ENCODE results near the gene ADM.

The ADM gene

GRCh38 chr11:10282117-10282516, 22.8 kb upstream of the ADM start:
- ATAC-seq (replicated peaks) (no peak), DNase-seq (no peak)
- Mint-ChIP-seq H3K9me3 (no peaks in the 10 kb centered on the region), H3K4me1 (ENCODE audit: low read depth in 2 of 2) (peaks cover 4 to 6% of the 10 kb centered on the region in 2 donors), H3K27ac (no peak overlapping the region), H3K36me3 (ENCODE audit: insufficient read depth) (no peaks in the 10 kb centered on the region), H3K27me3 (peaks cover 0 to 4% of the 10 kb centered on the region in 2 donors), H3K4me3 (no peak overlapping the region)

DNA sequence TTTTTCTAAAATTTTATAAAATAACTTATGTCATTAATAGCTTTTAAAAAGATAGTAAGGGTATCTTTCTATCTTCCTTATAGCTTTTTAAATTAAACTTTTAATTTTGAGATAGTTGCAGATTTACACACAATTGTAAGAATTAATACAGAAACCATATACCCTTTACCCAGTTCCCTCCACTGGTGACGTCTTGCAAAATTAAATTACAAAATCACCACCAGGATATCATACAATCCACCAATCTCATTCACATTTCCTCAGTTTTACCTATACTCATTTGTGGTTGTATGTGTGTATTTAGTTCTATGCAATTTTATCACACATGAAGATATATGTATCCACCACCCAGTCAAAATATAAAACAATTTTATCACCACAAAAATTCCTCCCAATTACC, 20.9 kb upstream of the ADM start:
- ATAC-seq (replicated peaks) (no peak), DNase-seq (no peak)
- Mint-ChIP-seq H3K27ac (no peak overlapping the region), H3K4me1 (ENCODE audit: low read depth in 2 of 2) (peaks cover 4 to 10% of the 10 kb centered on the region in 2 donors), H3K4me3 (no peak overlapping the region), H3K9me3 (no peaks in the 10 kb centered on the region), H3K27me3 (peaks cover 0 to 4% of the 10 kb centered on the region in 2 donors), H3K36me3 (ENCODE audit: insufficient read depth) (no peaks in the 10 kb centered on the region)

DNA sequence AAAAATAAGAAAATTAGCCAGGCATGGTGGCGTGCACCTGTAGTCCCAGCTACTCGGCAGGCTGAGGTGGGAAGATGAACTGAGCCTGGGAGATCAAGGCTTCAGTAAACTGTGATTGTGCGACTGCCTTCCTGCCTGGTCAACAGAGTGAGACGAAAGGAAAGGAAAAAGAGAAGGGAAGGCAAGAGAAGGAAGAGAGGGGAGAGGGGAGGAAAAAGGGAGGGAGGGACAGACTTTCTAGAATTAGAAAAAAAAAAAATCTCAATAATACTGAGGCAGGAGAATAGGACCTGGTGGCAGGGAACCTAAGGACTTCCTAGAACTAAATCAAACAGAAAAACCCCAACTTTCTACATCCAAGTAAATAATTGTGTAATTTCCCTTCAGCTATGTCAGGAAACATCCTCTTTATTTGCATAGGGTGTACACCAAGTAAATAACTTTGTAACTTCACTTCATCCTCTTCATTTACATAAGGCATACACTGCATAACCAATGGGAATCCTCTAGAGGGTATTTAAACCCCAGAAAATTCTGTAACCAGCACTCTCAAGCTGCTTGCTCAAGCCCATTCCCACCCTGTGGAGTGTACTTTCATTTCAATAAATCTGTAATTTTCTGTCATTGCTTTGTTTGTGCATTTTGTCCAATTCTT, 19.6 kb upstream of the ADM start:
- H3K27ac Mint-ChIP-seq: no peak overlapping the region
- H3K27me3 Mint-ChIP-seq: peaks cover 0 to 4% of the 10 kb centered on the region in 2 donors
- peaks cover 4 to 7% of the 10 kb centered on the region in 2 donors for H3K4me1 Mint-ChIP-seq (ENCODE audit: low read depth in 2 of 2)
- no peaks in the 10 kb centered on the region for H3K36me3 Mint-ChIP-seq (ENCODE audit: insufficient read depth)
- no peak overlapping the region for H3K4me3 Mint-ChIP-seq
- no peaks in the 10 kb centered on the region for H3K9me3 Mint-ChIP-seq
- no peak for DNase-seq
- ATAC-seq (replicated peaks): no peak

DNA sequence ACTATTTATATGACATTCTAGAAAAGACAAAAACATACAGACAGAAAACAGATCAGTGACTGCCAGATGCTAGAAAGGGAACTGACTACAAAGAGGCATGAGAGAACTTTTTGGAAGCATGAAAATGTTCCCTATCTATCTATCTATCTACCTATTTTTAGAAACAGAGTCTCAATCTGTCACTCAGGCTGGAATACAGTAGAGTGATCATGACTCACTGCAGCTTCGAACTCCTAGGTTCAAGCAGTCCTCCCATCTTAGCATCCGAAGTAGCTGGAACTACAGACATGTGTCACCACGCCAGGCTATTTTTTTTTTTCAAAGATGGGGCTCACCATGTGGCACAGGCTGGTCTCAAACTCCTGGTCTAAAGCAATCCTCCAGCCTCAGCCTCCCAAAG, 17.7 kb upstream of the ADM start:
- DNase-seq (no peak), ATAC-seq (replicated peaks) (no peak)
- no peaks in the 10 kb centered on the region for H3K36me3 Mint-ChIP-seq (ENCODE audit: insufficient read depth)
- H3K27ac Mint-ChIP-seq: no peak overlapping the region
- peaks cover 0 to 4% of the 10 kb centered on the region in 2 donors for H3K27me3 Mint-ChIP-seq
- no peaks in the 10 kb centered on the region for H3K9me3 Mint-ChIP-seq
- no peak overlapping the region for H3K4me3 Mint-ChIP-seq
- peaks cover 11 to 12% of the 10 kb centered on the region in 2 donors for H3K4me1 Mint-ChIP-seq (ENCODE audit: low read depth in 2 of 2)

GRCh38 chr11:10287766-10288715, 16.8 kb upstream of the ADM start:
- no peaks in the 10 kb centered on the region for H3K9me3 Mint-ChIP-seq
- ATAC-seq (replicated peaks): no peak
- DNase-seq: no peak
- H3K27ac Mint-ChIP-seq: no peak overlapping the region
- peaks cover 0 to 4% of the 10 kb centered on the region in 2 donors for H3K27me3 Mint-ChIP-seq
- H3K36me3 Mint-ChIP-seq (ENCODE audit: insufficient read depth): no peaks in the 10 kb centered on the region
- peaks cover 15 to 19% of the 10 kb centered on the region in 2 donors for H3K4me1 Mint-ChIP-seq (ENCODE audit: low read depth in 2 of 2)
- H3K4me3 Mint-ChIP-seq: no peak overlapping the region

GRCh38 chr11:10288881-10289764, 15.8 kb upstream of the ADM start:
- peaks cover 0 to 4% of the 10 kb centered on the region in 2 donors for H3K27me3 Mint-ChIP-seq
- ATAC-seq (replicated peaks) (no peak), DNase-seq (no peak)
- H3K9me3 Mint-ChIP-seq: no peaks in the 10 kb centered on the region
- H3K4me1 Mint-ChIP-seq (ENCODE audit: low read depth in 2 of 2): peaks cover 15 to 19% of the 10 kb centered on the region in 2 donors
- no peaks in the 10 kb centered on the region for H3K36me3 Mint-ChIP-seq (ENCODE audit: insufficient read depth)
- no peak overlapping the region for H3K4me3 Mint-ChIP-seq
- H3K27ac Mint-ChIP-seq: no peak overlapping the region

DNA sequence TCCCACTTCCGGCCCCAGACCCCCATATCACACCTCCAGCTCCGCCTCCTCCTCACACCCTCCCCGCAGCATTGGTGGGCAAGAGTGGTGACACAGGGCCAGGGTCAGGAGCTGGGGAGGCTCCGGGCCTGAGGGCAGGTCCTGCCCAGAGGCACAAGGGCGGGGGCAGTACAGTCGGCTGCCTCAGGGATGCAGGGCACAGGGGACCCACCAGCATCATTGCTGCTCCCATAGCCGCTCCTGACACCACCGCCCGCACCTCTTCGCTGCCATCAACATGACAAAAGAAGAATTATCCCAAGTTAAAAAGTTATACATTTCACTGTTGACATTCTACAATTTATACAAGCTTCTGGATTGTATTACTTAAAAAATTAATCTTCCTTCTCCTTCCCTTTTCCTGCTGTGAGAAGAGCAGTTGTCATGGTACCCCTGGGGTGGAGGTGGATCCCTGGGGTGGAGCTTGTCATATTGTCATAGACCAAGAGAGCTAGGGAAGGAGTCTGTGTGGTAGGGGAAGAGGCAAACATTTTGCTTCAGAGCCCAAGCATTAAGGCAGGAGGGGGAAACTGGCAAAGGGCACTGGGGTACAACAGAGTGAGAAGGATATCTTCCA, 15.0 kb upstream of the ADM start:
- H3K4me1 Mint-ChIP-seq (ENCODE audit: low read depth in 2 of 2): peaks cover 17 to 20% of the 10 kb centered on the region in 2 donors
- no peaks in the 10 kb centered on the region for H3K9me3 Mint-ChIP-seq
- H3K4me3 Mint-ChIP-seq: no peak overlapping the region
- peaks cover 2 to 5% of the 10 kb centered on the region in 2 donors for H3K27me3 Mint-ChIP-seq
- peaks cover 3% of the 10 kb centered on the region for H3K36me3 Mint-ChIP-seq (ENCODE audit: insufficient read depth)
- ATAC-seq (replicated peaks) (no peak), DNase-seq (no peak)
- H3K27ac Mint-ChIP-seq: no peak overlapping the region

- ATAC-seq (replicated peaks) (no peak), DNase-seq (no peak)
- Mint-ChIP-seq H3K4me3 (peak overlapping the region; percentile 17 to 50), H3K27ac (no peak overlapping the region), H3K36me3 (ENCODE audit: insufficient read depth) (peaks cover 3% of the 10 kb centered on the region), H3K9me3 (no peaks in the 10 kb centered on the region), H3K4me1 (ENCODE audit: low read depth in 2 of 2) (peaks cover 22 to 26% of the 10 kb centered on the region in 2 donors), H3K27me3 (peaks cover 22% of the 10 kb centered on the region in 2 donors)
These were observed 12.9 kb upstream of the ADM start for GRCh38 chr11:10291801-10292638.

DNA sequence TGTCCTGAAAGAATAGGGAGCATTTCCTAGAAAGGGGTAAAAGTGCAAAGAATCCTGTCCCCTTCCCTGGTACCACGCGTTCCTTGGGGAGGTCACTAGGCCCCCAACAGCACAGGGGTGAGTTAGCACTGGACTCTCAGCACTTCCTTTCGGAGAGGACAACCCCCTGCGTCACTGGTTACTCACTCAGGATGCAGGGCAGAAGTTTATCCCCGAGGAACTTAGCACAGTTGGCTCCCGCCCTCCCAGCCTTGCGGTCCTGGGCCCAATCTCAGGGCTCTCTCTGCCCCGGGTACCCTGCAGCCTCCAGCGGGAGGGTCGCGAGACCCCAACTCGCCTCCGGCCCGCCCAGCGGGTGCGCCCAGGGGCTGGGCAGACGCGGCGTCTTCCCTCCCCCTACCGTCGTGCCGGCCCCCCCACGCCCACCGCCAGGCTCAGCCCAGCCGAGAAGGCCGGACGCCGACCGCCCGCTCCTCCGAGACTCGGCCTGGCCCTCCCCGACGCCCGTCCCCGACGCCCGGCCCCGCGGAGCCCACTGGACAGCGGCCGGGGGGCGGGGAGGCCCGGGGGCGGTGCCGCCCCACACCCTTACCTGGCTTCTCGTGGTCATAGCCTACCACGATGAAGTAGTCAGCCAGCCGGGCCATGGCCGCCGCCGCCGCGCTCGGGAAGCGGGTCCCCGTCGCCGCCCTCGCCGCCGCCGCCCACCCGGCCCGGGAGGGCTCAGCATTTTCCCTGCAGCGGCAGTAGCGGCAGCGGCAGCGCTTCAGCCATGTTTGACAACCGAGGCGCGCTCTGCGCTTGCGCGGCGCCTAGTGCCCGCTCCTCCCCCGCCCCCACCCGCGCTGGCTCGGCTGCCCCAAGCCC, 11.2 kb upstream of the ADM start, which contains the start of gene SBF2:
Gene SBF2, minus strand, starts transcription at position 797 of the 867 bp plus-strand sequence. Its CDS starts 150 bp downstream, at position 647.
- peak within 1 kb of the TSS in 1 of 2 donors; percentile 81 for H3K27ac Mint-ChIP-seq
- no peaks in the 10 kb centered on the region for H3K9me3 Mint-ChIP-seq
- ATAC-seq (replicated peaks) (peak; percentile 58), DNase-seq (peak; percentile 64 to 71 (median 67))
- peaks cover 22 to 23% of the 10 kb centered on the region in 2 donors for H3K27me3 Mint-ChIP-seq
- H3K36me3 Mint-ChIP-seq (ENCODE audit: insufficient read depth): peaks cover 9% of the 10 kb centered on the region
- H3K4me3 Mint-ChIP-seq: peak within 1 kb of the TSS; percentile 77 to 79
- H3K4me1 Mint-ChIP-seq (ENCODE audit: low read depth in 2 of 2): peaks cover 30 to 35% of the 10 kb centered on the region in 2 donors

- peaks cover 22 to 23% of the 10 kb centered on the region in 2 donors for H3K27me3 Mint-ChIP-seq
- DNase-seq: no peak
- H3K27ac Mint-ChIP-seq: peak overlapping the region in 1 of 2 donors; percentile 81
- peaks cover 12% of the 10 kb centered on the region for H3K36me3 Mint-ChIP-seq (ENCODE audit: insufficient read depth)
- ATAC-seq (replicated peaks): no peak
- H3K4me1 Mint-ChIP-seq (ENCODE audit: low read depth in 2 of 2): peaks cover 31 to 39% of the 10 kb centered on the region in 2 donors
- H3K9me3 Mint-ChIP-seq: no peaks in the 10 kb centered on the region
- peak overlapping the region; percentile 77 to 79 for H3K4me3 Mint-ChIP-seq
These were observed 10.5 kb upstream of the ADM start for GRCh38 chr11:10294290-10294953.

Measured in effector memory CD8-positive, alpha-beta T cell (primary cell).